HepG2 (cell line): ENCODE data around the gene SEMA3B. TPM values are rescaled to one million over a fixed set of nuclear protein-coding genes. Genes with fewer than 3 reads are reported as not detected.
A peak's percentile ranks its signal among the peaks of the same experiment; 100 is the strongest.

Experiments
- CENPT ChIP-seq: sonication (generic); formaldehyde crosslinking; IDR thresholded peaks from 2 replicates; pipeline ENCODE4 v1.8.0; 2022; ENCODE audit warnings: low read depth, mild to moderate bottlenecking, moderate library complexity, missing genetic modification reagents
- GABPB1 ChIP-seq: IDR thresholded peaks from 2 replicates; pipeline ENCODE4 v1.6.1; 2016; ENCODE audit warnings: mild to moderate bottlenecking, missing genetic modification reagents, moderate library complexity, missing compliant biosample characterization
- GATAD1 ChIP-seq: IDR thresholded peaks from 2 replicates; pipeline ENCODE4 v1.6.1; 2016; ENCODE audit warnings: missing genetic modification reagents, missing compliant biosample characterization
- KDM3A ChIP-seq: IDR thresholded peaks from 2 replicates; pipeline ENCODE4 v1.6.1; 2018; ENCODE audit warnings: low read depth, missing compliant biosample characterization
- LCORL ChIP-seq, 2 experiments: fragments of 450-650 bp in 1 of 2; sonication (generic) in 1 of 2; formaldehyde crosslinking in 1 of 2; IDR thresholded peaks; 2 replicates each; pipeline versions ENCODE4 v1.5.0 to v1.6.1; 2017 to 2020; ENCODE audit warnings: antibody characterized with exemption in 1 of 2, missing genetic modification reagents in 1 of 2
- PHF5A ChIP-seq: IDR thresholded peaks from one replicate; pipeline ENCODE4 v1.6.1; 2018; ENCODE audit warnings: low read depth, missing genetic modification reagents; ENCODE audit not compliant: unreplicated experiment
- SMYD3 ChIP-seq: sonication (generic); formaldehyde crosslinking; IDR thresholded peaks from 2 replicates; pipeline ENCODE4 v1.8.1; 2023; ENCODE audit warnings: mild to moderate bottlenecking, missing genetic modification reagents
- SOX5 ChIP-seq: IDR thresholded peaks from 2 replicates; pipeline ENCODE4 v1.6.1; 2016; ENCODE audit warnings: borderline replicate concordance
- ZFP62 ChIP-seq: sonication (generic); formaldehyde crosslinking; IDR thresholded peaks from 2 replicates; pipeline ENCODE4 v1.4.0; 2020; ENCODE audit warnings: missing genetic modification reagents
- ZFP90 ChIP-seq: sonication (generic); formaldehyde crosslinking; IDR thresholded peaks from 2 replicates; pipeline ENCODE4 v1.8.0; 2022; ENCODE audit warnings: missing genetic modification reagents, mild to moderate bottlenecking, inconsistent platforms, borderline replicate concordance
- ZNF335 ChIP-seq: sonication (generic); formaldehyde crosslinking; IDR thresholded peaks from 2 replicates; pipeline ENCODE4 v1.4.0; 2020; ENCODE audit warnings: missing genetic modification reagents
- ZNF557 ChIP-seq: sonication (generic); formaldehyde crosslinking; IDR thresholded peaks from 2 replicates; pipeline ENCODE4 v1.4.0; 2020; ENCODE audit warnings: missing genetic modification reagents
- ZNF713 ChIP-seq: sonication (generic); formaldehyde crosslinking; IDR thresholded peaks from 2 replicates; pipeline ENCODE4 v1.4.0; 2020; ENCODE audit warnings: mild to moderate bottlenecking, missing genetic modification reagents
- ZNF83 ChIP-seq: sonication (generic); formaldehyde crosslinking; IDR thresholded peaks from 2 replicates; pipeline ENCODE4 v1.4.0; 2020; ENCODE audit warnings: missing genetic modification reagents, mild to moderate bottlenecking, borderline replicate concordance
- ZSCAN30 ChIP-seq: sonication (generic); formaldehyde crosslinking; IDR thresholded peaks from 2 replicates; pipeline ENCODE4 v1.5.0; 2020; ENCODE audit warnings: mild to moderate bottlenecking, missing genetic modification reagents
- polyA plus RNA-seq, 8 experiments: library from polyadenylated mRNA; depleted of rRNA in 3 of 8; stranded (reverse) in 7 of 8; unstranded in 1 of 8; fragments of >200 nt; fragmentation: Illumina TruSeq in 4 of 8; extraction: Trizol in 4 of 8; gene quantifications; 2 replicates each; pipeline versions ENCODE4 v1.2.1 to v1.2.3, GENCODE V29; 2011 to 2016; ENCODE audit warnings: low read depth in 4 of 8, missing spikeins in 1 of 8, mixed read lengths in 1 of 8; ENCODE audit not compliant: insufficient read depth in 1 of 8
- total RNA-seq, 5 experiments: library from RNA; depleted of rRNA; stranded (reverse); fragments of >200 nt; fragmentation: Illumina TruSeq; extraction: Trizol; gene quantifications; 2 replicates each; pipeline ENCODE4 v1.2.3, GENCODE V29; 2016; ENCODE audit warnings: low read depth in 1 of 5
- TF ChIP-seq, protein P1 (sequence below): sonication (generic); formaldehyde crosslinking; IDR thresholded peaks from 2 replicates; pipeline ENCODE4 v1.9.0; 2021; ENCODE audit warnings: missing genetic modification reagents, mild to moderate bottlenecking, borderline replicate concordance
- TF ChIP-seq, protein P2 (sequence below): sonication (generic); formaldehyde crosslinking; IDR thresholded peaks from 2 replicates; pipeline ENCODE4 v1.8.0; 2022; ENCODE audit warnings: mild to moderate bottlenecking, missing genetic modification reagents, moderate library complexity
- TF ChIP-seq, protein P3 (sequence below): IDR thresholded peaks from 2 replicates; pipeline ENCODE4 v1.6.1; 2016; ENCODE audit warnings: missing genetic modification reagents, missing compliant biosample characterization
- TF ChIP-seq, protein P4 (sequence below): sonication (generic); formaldehyde crosslinking; IDR thresholded peaks from 2 replicates; pipeline ENCODE4 v1.5.1; 2020; ENCODE audit warnings: missing genetic modification reagents, mild to moderate bottlenecking, borderline replicate concordance
- TF ChIP-seq, protein P5 (sequence below): sonication (generic); formaldehyde crosslinking; IDR thresholded peaks from 2 replicates; pipeline ENCODE4 v1.4.0; 2020; ENCODE audit warnings: missing genetic modification reagents, mild to moderate bottlenecking, borderline replicate concordance
- TF ChIP-seq, protein P6 (sequence below): IDR thresholded peaks from 2 replicates; pipeline ENCODE4 v1.6.1; 2016

SEMA3B gene
- total and polyA plus RNA-seq, 2 of the 13 experiments (the other 11 are each of a cell fraction or from before 2014, with no cell fraction given): 93.2 to 158 TPM

DNA sequence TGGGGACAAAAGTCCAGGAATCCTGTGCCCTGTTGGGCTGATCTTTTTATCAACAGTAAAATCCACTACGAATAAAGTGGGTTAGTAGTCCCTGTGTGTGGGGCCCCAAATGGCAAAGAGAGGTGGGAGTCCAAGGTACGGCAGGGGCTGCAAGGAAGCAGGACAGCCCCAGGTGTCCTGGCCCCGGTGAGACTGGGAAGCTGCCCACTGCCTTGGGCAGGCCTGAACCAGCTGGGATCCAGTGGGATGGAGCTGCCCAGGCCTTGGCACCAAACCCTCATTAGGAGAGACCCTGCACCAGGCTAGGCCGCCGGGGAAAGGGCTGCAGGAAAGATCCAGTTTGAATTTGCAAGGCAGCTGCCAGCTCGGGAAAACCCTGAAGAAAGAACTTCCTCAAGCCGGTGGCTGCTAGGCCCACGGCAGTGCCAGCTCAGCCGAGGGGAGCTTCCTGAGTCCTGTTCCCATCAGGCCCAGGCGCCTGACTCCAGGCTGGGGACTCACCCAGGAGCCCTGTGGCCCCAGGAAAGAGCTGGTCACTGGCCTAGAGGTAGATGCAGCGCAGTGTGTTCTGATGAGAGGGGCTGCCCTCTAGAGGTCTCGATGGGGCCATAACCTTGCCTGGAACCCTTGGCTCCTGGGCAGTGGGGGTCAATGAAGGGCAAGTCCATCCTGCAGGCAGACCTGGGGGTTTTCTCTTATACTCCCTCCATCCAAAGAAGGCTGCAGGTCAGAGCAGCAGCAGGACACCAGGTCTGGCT, 47.4 kb upstream of the SEMA3B start (continued):
- TF ChIP-seq, protein P1, sequence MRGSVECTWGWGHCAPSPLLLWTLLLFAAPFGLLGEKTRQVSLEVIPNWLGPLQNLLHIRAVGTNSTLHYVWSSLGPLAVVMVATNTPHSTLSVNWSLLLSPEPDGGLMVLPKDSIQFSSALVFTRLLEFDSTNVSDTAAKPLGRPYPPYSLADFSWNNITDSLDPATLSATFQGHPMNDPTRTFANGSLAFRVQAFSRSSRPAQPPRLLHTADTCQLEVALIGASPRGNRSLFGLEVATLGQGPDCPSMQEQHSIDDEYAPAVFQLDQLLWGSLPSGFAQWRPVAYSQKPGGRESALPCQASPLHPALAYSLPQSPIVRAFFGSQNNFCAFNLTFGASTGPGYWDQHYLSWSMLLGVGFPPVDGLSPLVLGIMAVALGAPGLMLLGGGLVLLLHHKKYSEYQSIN (CRISPR knock-in tag): no peak
- 0 out of 2 replicates have a peak, but pooled peaks have one; percentile 16 for TF ChIP-seq ZNF335 (CRISPR knock-in tag)
- no peak for TF ChIP-seq SMYD3 (CRISPR knock-in tag)
- TF ChIP-seq LCORL (IDR thresholded peaks at IDR 0.05): no peak
- peak; percentile 67; the same call in 1 of the 2 replicates for TF ChIP-seq LCORL (CRISPR knock-in tag; IDR thresholded peaks at IDR 0.05)
- TF ChIP-seq GATAD1: peak; percentile 8
- TF ChIP-seq ZFP90 (CRISPR knock-in tag): no peak
- TF ChIP-seq GABPB1 (CRISPR knock-in tag): no peak; the same call in 1 of the 2 replicates
- TF ChIP-seq, protein P2, sequence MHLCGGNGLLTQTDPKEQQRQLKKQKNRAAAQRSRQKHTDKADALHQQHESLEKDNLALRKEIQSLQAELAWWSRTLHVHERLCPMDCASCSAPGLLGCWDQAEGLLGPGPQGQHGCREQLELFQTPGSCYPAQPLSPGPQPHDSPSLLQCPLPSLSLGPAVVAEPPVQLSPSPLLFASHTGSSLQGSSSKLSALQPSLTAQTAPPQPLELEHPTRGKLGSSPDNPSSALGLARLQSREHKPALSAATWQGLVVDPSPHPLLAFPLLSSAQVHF (CRISPR knock-in tag): no peak
- TF ChIP-seq, protein P3, sequence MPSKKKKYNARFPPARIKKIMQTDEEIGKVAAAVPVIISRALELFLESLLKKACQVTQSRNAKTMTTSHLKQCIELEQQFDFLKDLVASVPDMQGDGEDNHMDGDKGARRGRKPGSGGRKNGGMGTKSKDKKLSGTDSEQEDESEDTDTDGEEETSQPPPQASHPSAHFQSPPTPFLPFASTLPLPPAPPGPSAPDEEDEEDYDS (CRISPR knock-in tag): no peak
- TF ChIP-seq ZNF713 (CRISPR knock-in tag): no peak
- TF ChIP-seq KDM3A (CRISPR knock-in tag): 0 out of 2 replicates have a peak, but pooled peaks have one; percentile 41
- TF ChIP-seq, protein P4, sequence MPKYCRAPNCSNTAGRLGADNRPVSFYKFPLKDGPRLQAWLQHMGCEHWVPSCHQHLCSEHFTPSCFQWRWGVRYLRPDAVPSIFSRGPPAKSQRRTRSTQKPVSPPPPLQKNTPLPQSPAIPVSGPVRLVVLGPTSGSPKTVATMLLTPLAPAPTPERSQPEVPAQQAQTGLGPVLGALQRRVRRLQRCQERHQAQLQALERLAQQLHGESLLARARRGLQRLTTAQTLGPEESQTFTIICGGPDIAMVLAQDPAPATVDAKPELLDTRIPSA (CRISPR knock-in tag): no peak
- peak; percentile 61 for TF ChIP-seq PHF5A (CRISPR knock-in tag)
- TF ChIP-seq ZNF557: no peak
- TF ChIP-seq ZNF83 (CRISPR knock-in tag): no peak
- TF ChIP-seq, protein P5, sequence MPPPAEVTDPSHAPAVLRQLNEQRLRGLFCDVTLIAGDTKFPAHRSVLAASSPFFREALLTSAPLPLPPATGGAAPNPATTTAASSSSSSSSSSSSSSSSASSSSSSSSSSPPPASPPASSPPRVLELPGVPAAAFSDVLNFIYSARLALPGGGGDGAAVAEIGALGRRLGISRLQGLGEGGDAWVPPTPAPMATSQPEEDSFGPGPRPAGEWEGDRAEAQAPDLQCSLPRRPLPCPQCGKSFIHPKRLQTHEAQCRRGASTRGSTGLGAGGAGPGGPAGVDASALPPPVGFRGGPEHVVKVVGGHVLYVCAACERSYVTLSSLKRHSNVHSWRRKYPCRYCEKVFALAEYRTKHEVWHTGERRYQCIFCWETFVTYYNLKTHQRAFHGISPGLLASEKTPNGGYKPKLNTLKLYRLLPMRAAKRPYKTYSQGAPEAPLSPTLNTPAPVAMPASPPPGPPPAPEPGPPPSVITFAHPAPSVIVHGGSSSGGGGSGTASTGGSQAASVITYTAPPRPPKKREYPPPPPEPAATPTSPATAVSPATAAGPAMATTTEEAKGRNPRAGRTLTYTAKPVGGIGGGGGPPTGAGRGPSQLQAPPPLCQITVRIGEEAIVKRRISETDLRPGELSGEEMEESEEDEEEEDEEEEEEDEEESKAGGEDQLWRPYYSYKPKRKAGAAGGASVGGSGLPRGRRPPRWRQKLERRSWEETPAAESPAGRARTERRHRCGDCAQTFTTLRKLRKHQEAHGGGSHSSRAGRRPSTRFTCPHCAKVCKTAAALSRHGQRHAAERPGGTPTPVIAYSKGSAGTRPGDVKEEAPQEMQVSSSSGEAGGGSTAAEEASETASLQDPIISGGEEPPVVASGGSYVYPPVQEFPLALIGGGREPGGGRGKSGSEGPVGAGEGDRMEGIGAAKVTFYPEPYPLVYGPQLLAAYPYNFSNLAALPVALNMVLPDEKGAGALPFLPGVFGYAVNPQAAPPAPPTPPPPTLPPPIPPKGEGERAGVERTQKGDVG (CRISPR knock-in tag): no peak
- peak; percentile 25; the same call in 1 of the 2 replicates for TF ChIP-seq SOX5
- TF ChIP-seq ZSCAN30: no peak
- TF ChIP-seq CENPT (CRISPR knock-in tag): no peak
- no peak for TF ChIP-seq ZFP62 (CRISPR knock-in tag)
- TF ChIP-seq, protein P6, sequence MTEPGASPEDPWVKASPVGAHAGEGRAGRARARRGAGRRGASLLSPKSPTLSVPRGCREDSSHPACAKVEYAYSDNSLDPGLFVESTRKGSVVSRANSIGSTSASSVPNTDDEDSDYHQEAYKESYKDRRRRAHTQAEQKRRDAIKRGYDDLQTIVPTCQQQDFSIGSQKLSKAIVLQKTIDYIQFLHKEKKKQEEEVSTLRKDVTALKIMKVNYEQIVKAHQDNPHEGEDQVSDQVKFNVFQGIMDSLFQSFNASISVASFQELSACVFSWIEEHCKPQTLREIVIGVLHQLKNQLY: no peak
